ENCODE data around the gene TMEM145. TPM values are rescaled to one million over a fixed set of nuclear protein-coding genes. Genes with fewer than 3 reads are reported as not detected.

TMEM145 gene
- total and polyA plus RNA-seq, 9 of the 15 experiments (the other 6 are each of a cell fraction or from before 2014, with no cell fraction given) = 0.80 to 5.5 (median 1.9) TPM; not detected in 3

DNA sequence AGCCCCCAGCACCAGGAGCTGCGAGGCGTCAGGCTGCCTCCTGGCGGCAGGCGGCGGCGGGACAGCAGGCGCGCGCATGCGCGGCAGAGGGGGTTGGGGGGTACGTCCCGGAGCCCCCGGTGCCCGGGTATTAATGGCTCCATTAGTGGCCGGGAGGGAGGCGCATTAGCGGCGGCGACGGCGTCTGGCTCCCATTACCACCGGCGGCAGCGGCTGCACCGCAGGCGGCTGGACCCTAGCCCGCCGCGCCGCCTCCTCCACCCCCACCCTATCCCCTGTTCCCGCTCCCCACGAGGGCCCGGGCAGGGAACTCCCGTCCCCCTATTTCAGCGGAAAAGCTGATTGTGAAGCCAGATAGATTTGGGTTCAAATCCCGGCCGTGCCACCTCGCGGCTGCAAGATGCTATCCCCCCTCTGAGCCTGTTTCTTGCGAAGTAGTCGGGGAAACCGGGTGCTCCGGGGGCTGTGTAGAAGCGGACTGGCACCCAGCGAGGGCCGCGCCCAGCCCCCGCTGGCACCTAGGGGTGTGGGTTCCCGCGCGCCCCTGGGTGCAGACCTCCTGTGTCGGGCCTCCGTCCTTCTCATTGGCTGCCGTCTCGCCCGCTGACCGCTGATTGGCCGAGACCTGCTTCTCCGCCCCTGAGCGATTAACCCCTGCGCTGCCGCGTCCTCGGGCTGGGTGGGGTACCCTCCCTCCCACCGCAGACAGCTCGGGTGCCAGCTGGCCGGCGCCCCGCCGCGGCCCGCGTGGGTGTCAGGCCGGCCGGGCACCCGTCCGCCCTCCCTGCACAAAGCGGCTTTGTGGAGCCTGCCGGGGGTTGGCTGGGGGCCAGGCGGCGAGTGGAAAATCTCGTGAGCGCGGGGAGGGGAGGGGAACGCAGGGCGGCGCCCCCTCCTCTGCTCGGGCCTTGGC, 33.0 kb upstream of the TMEM145 start (continued):
- TF ChIP-seq, protein P1, sequence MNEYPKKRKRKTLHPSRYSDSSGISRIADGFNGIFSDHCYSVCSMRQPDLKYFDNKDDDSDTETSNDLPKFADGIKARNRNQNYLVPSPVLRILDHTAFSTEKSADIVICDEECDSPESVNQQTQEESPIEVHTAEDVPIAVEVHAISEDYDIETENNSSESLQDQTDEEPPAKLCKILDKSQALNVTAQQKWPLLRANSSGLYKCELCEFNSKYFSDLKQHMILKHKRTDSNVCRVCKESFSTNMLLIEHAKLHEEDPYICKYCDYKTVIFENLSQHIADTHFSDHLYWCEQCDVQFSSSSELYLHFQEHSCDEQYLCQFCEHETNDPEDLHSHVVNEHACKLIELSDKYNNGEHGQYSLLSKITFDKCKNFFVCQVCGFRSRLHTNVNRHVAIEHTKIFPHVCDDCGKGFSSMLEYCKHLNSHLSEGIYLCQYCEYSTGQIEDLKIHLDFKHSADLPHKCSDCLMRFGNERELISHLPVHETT (CRISPR knock-in tag; conservative IDR thresholded peaks at IDR 0.05 in 1 of 2, IDR thresholded peaks at IDR 0.05 in 1 of 2) = peak in 1 of 2 experiments; percentile 59; a peak in 2 of 4 replicates
- TF ChIP-seq, protein P2, sequence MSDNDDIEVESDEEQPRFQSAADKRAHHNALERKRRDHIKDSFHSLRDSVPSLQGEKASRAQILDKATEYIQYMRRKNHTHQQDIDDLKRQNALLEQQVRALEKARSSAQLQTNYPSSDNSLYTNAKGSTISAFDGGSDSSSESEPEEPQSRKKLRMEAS (CRISPR knock-in tag; IDR thresholded peaks at IDR 0.05) = peak; percentile 26; the same call in 1 of the 2 replicates
- TF ChIP-seq DMBX1 (CRISPR knock-in tag; IDR thresholded peaks at IDR 0.05; ENCODE audit: borderline replicate concordance) (no peak), NFRKB (IDR thresholded peaks at IDR 0.05; ENCODE audit: low read depth) (no peak), MTA2 (IDR thresholded peaks at IDR 0.05; ENCODE audit: low read depth) (no peak), MYBL2 (IDR thresholded peaks at IDR 0.05; ENCODE audit: low read depth) (no peak), MYBL2 (CRISPR knock-in tag; IDR thresholded peaks at IDR 0.05; ENCODE audit: borderline replicate concordance) (no peak), ZSCAN29 (IDR thresholded peaks at IDR 0.05) (no peak), SAFB2 (IDR thresholded peaks at IDR 0.05; ENCODE audit: borderline replicate concordance, low read depth, low read length, severe bottlenecking) (no peak), BDP1 (IDR thresholded peaks at IDR 0.05; ENCODE audit: insufficient read depth, insufficient read length) (no peak), IFI16 (CRISPR knock-in tag; IDR thresholded peaks at IDR 0.05) (no peak), MTA3 (IDR thresholded peaks at IDR 0.05; ENCODE audit: borderline replicate concordance) (peak; percentile 94), CBFA2T3 (IDR thresholded peaks at IDR 0.05) (no peak; the same call in 1 of the 2 replicates), ZNF707 (CRISPR knock-in tag; conservative IDR thresholded peaks at IDR 0.05) (no peak), SMARCE1 (IDR thresholded peaks at IDR 0.05) (no peak), FOSL1 (tag; conservative IDR thresholded peaks at IDR 0.05) (no peak), RNF2 (IDR thresholded peaks at IDR 0.05) (no peak), TRIM28 (IDR thresholded peaks at IDR 0.05) (no peak), ZBTB7A (IDR thresholded peaks at IDR 0.05; ENCODE audit: borderline replicate concordance, control insufficient read depth, low read depth, low read length) (peak; percentile 99), FOXK2 (conservative IDR thresholded peaks at IDR 0.05 in 1 of 2, IDR thresholded peaks at IDR 0.05 in 1 of 2; ENCODE audit: low read depth in 2 of 2) (no peak), ZNF165 (CRISPR knock-in tag; IDR thresholded peaks at IDR 0.05; ENCODE audit: borderline replicate concordance) (no peak), NRF1 (conservative IDR thresholded peaks at IDR 0.05 in 1 of 2, IDR thresholded peaks at IDR 0.05 in 1 of 2) (peak; percentile 96), ELF1 (tag; IDR thresholded peaks at IDR 0.05) (no peak)
- TF ChIP-seq, protein P3, sequence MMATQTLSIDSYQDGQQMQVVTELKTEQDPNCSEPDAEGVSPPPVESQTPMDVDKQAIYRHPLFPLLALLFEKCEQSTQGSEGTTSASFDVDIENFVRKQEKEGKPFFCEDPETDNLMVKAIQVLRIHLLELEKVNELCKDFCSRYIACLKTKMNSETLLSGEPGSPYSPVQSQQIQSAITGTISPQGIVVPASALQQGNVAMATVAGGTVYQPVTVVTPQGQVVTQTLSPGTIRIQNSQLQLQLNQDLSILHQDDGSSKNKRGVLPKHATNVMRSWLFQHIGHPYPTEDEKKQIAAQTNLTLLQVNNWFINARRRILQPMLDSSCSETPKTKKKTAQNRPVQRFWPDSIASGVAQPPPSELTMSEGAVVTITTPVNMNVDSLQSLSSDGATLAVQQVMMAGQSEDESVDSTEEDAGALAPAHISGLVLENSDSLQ (IDR thresholded peaks at IDR 0.05) = 0 out of 2 replicates have a peak, but pooled peaks have one; percentile 6
- TF ChIP-seq, protein P4, sequence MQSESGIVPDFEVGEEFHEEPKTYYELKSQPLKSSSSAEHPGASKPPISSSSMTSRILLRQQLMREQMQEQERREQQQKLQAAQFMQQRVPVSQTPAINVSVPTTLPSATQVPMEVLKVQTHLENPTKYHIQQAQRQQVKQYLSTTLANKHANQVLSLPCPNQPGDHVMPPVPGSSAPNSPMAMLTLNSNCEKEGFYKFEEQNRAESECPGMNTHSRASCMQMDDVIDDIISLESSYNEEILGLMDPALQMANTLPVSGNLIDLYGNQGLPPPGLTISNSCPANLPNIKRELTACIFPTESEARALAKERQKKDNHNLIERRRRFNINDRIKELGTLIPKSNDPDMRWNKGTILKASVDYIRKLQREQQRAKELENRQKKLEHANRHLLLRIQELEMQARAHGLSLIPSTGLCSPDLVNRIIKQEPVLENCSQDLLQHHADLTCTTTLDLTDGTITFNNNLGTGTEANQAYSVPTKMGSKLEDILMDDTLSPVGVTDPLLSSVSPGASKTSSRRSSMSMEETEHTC (IDR thresholded peaks at IDR 0.05) = no peak; the same call in 1 of the 2 replicates

All from K562 (cell line).